HCEC 1CT (cell line): ENCODE data around the gene ZCCHC10.
A peak's percentile ranks its signal among the peaks of the same experiment; 100 is the strongest.
"Not testable (repeated sequence)": the region's sequence is repeated elsewhere in the genome, so short reads cannot be mapped to it uniquely, and the experiment has no call there.

ENCODE experiments used
- DNase-seq: peaks from one replicate; pipeline ENCODE4 v3.0.0-alpha.2; 2017

The ZCCHC10 gene

GRCh38 chr5:133041157-133041784 is 14.9 kb upstream of the ZCCHC10 start:
- DNase-seq, result no peak

GRCh38 chr5:133036677-133037076 is 10.3 kb upstream of the ZCCHC10 start:
- DNase-seq, result not testable (repeated sequence)

GRCh38 chr5:133035224-133035623 is 8.9 kb upstream of the ZCCHC10 start:
- no peak for DNase-seq

GRCh38 chr5:133034064-133034463 is 7.7 kb upstream of the ZCCHC10 start:
- DNase-seq, result no peak

DNA sequence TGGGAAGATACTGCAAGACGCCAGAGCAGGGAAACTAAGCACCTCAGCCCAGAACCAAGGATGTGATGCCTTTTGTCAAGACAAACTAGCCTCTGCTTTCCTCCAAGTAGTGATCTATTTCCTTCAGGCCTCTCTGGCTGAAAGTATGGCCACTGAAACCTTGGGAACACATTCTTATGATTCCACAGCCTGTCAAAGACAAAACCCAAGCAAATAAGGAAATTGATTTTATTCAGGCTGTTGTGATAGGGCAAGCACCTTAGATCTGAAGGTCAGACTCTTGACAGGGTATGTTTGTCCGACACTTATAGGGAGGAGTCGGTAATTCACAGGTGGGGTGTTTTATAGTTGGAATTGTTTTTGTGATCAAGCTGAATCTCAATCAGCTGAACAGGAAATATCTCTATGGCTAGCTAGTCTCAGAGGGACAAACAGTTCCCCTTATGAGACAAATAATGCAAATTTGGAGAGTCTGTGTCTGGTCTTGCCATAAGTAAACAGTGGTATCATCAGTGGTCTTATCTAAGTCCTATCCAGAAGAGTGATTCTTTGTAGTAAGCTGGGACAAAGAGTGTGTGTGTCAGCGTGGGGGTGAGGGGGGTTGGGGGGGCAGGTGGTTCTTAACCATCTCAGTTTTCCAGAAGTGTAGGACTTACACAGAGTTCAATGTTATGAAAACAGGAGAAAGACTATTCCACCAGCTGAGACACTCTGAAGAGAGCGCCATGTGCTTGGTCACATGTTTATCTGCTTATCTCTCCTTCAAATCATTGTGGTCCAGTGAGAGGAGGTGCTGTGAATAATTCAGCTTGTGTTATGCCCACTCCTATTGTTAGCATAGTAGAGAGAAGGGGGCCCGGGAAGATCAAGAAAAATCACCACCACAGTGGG is 6.7 kb upstream of the ZCCHC10 start:
- no peak for DNase-seq

DNA sequence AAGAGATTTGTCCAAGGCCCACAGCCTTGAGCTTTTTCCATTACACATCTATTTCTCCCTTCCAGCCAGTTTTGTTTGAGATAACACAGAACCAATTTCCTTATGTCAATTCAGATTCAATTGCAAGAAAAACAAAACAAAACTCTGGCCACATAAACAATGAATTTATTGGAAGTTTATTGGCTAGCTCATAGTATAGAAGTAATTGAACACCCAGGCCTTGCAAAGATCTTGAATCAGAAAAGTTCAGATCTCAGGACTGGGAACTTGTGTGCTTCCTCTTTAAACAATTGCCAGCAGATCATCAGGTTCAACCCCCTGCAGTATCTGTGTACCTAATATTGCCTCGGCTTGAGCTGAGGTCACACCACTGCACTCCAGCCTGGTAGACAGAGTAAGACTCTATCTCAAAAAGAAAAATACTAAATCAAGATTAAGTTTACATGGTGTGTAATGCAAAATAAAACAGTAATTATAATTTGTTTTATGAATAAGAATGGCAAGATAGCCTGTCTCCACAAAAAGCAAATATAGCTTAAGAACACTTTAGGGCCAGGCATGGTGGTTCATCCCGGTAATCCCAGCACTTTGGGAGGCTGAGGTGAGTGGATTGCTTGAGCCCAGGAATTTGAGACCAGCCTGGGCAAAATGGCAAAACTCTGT is 4.1 kb upstream of the ZCCHC10 start:
- DNase-seq, result no peak

DNA sequence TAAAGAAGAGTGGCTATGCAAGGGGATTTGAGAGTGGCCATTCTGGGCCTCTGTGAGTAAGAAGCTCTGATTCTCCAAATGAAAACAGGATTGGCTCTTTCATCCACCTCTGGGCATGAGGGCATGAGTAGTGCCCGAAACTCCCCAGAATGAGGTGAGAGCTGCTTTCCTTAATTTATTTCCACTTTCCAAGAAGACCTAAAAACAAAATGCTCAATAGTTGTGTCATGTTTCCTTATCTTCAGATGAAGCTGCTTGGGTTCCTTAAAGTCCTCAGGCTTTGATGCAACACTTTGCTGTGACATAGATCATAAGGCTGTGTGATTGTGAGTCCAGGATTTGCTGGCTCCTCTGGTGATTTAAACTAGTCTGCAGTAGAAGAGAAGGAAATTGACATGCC is 3.1 kb upstream of the ZCCHC10 start:
- no peak for DNase-seq

DNA sequence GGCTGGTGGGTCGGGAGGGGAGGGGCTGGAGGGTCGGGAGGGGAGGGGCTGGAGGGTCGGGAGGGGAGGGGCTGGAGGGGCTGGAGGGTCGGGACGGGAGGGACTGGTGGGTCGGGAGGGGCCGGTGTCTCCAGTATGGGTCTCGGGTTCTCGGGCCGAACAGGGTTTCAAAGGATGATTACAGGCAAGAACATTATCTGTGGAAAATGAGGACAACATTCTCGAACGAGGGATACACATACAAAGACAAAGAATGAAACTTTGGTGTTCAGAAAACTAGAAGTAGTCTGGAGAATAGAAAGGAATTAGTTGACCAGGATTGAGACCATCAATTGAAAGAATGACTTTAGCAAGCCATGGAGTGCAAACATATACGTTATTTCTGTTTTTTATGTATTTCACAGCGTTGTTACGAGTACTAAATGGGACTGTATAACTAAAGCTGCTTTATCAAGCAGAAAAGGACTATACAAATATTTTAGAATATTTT is 360 bp upstream of the ZCCHC10 start:
- DNase-seq, result no peak

- not testable (repeated sequence) for DNase-seq
These were observed 6.9 kb downstream of the ZCCHC10 start for GRCh38 chr5:133019471-133019870.

GRCh38 chr5:133017964-133018363 is 8.4 kb downstream of the ZCCHC10 start:
- DNase-seq, result no peak

- no peak for DNase-seq
These were observed 10.9 kb downstream of the ZCCHC10 start for GRCh38 chr5:133015466-133015865.

GRCh38 chr5:133008455-133008854 is 17.9 kb downstream of the ZCCHC10 start:
- not testable (repeated sequence) for DNase-seq

GRCh38 chr5:133006653-133007052 is 19.7 kb downstream of the ZCCHC10 start:
- DNase-seq, result no peak

- no peak for DNase-seq
These were observed 27.1 kb downstream of the ZCCHC10 start for GRCh38 chr5:132999246-132999645.

DNA sequence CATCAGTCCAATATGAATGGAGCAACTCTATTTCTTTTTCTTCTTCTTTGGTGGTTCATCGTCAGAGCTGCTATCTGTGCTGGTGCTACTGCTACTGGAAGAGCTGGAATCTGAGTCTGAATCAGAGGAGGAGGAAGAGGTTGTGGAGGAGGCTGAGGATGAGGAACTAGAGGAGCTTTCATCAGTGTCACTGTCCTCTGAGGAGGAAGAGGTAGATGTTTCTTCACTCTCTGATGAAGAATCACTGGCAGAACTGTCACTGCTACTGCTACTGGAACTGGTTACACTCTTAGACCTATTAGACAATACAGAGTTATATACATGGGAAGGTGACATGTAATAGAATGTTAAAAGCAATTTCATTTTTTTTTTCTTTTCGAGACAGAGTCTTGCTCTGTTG is 27.8 kb downstream of the ZCCHC10 start:
- DNase-seq, result no peak

DNA sequence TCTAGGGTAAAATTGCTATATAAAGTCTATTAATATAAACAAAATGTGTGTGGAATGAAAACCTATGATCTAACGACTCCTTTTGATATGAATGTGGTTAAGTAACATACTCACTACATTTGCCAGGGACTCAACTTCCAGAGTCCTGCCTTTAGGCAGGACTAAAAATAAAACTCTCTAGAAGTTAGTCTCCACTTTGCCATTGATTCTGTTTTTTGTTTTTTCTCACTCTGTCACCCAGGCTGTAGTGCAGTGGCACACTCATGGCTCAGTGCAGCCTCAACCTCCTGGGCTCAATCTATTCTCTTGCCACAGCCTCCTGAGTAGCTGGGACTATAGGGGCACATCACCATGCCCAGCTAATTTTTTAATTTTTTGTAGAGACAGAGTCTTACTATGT is 30.0 kb downstream of the ZCCHC10 start:
- no peak for DNase-seq

GRCh38 chr5:132987531-132988408 is 38.6 kb downstream of the ZCCHC10 start:
- DNase-seq, result no peak

DNA sequence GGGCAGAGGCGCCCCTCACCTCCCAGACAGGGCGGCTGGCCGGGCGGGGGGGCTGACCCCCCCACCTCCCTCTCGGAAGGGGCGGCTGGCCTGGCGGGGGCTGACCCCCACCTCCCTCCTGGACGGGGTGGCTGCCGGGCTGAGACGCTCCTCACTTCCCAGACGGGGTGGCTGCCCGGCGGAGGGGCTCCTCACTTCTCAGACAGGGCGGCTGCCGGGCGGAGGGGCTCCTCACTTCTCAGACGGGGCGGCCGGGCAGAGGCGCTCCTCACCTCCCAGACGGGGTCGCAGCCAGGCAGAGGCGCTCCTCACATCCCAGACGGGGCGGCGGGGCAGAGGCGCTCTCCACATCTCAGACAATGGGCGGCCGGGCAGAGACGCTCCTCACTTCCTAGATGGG is 43.4 kb downstream of the ZCCHC10 start:
- not testable (repeated sequence) for DNase-seq

GRCh38 chr5:132981288-132981687 is 45.1 kb downstream of the ZCCHC10 start:
- no peak for DNase-seq

GRCh38 chr5:132979976-132980375 is 46.4 kb downstream of the ZCCHC10 start:
- DNase-seq, result no peak

- DNase-seq, result peak; percentile 84
These were observed 46.9 kb downstream of the ZCCHC10 start for GRCh38 chr5:132979367-132979940.

GRCh38 chr5:132976852-132977251 is 49.5 kb downstream of the ZCCHC10 start:
- no peak for DNase-seq
